ES-I3 (cell line): ENCODE measurements around the gene VAV1.
"Not testable (repeated sequence)": the region's sequence is repeated elsewhere in the genome, so short reads cannot be mapped to it uniquely, and the experiment has no call there.

Experiments
- H3K36me3 ChIP-seq: 2 replicates; pipeline ENCODE4 v1.6.1; 2013; ENCODE audit warnings: mild to moderate bottlenecking, low read length, control low read depth, moderate library complexity; ENCODE audit not compliant: insufficient read depth
- H3K4me1 ChIP-seq: 2 replicates; pipeline ENCODE4 v1.6.1; 2013; ENCODE audit warnings: mild to moderate bottlenecking, control low read depth, low read length; ENCODE audit not compliant: insufficient read depth
- H3K9ac ChIP-seq: 2 replicates; pipeline ENCODE4 v1.6.1; 2013; ENCODE audit warnings: low read depth, mild to moderate bottlenecking, low read length, moderate library complexity
- H3K9me3 ChIP-seq: 2 replicates; pipeline ENCODE4 v1.6.1; 2013; ENCODE audit warnings: mild to moderate bottlenecking, low read length, moderate library complexity; ENCODE audit not compliant: control insufficient read depth, insufficient read depth

Gene VAV1

GRCh38 chr19:6761053-6761676 is 11.3 kb upstream of the VAV1 start:
- Histone ChIP-seq H3K36me3 (peaks cover 20% of the 10 kb centered on the region; the same call in 1 of the 2 replicates), H3K9me3 (no peaks in the 10 kb centered on the region)

GRCh38 chr19:6762253-6762797 is 10.2 kb upstream of the VAV1 start:
- H3K9ac ChIP-seq, H3K9me3 ChIP-seq, H3K4me1 ChIP-seq: not testable (repeated sequence)
- peaks cover 20% of the 10 kb centered on the region; the same call in 1 of the 2 replicates for H3K36me3 ChIP-seq

More at GRCh38 chr19:6761053-6761676, 11.3 kb upstream of the VAV1 start:
- no peak overlapping the region for H3K9ac ChIP-seq
- peaks cover 3% of the 10 kb centered on the region; the same call in 1 of the 2 replicates for H3K4me1 ChIP-seq

- Histone ChIP-seq H3K4me1 (peaks cover 3% of the 10 kb centered on the region; the same call in 1 of the 2 replicates), H3K9ac (peak overlapping the region; percentile 91), H3K9me3 (no peaks in the 10 kb centered on the region), H3K36me3 (peaks cover 11% of the 10 kb centered on the region; the same call in 1 of the 2 replicates)
Observed at GRCh38 chr19:6765738-6766356, 6.7 kb upstream of the VAV1 start.

- Histone ChIP-seq H3K4me1 (peaks cover 3% of the 10 kb centered on the region; the same call in 1 of the 2 replicates), H3K9me3 (no peaks in the 10 kb centered on the region), H3K9ac (peak overlapping the region; percentile 91), H3K36me3 (peaks cover 11% of the 10 kb centered on the region; the same call in 1 of the 2 replicates)
Observed at GRCh38 chr19:6766357-6767080, 6.0 kb upstream of the VAV1 start.

GRCh38 chr19:6767081-6767356 is 5.5 kb upstream of the VAV1 start:
- Histone ChIP-seq H3K9ac (peak overlapping the region; percentile 91), H3K9me3 (no peaks in the 10 kb centered on the region), H3K36me3 (peaks cover 11% of the 10 kb centered on the region; the same call in 1 of the 2 replicates), H3K4me1 (peaks cover 3% of the 10 kb centered on the region; the same call in 1 of the 2 replicates)

GRCh38 chr19:6767357-6768235 is 4.9 kb upstream of the VAV1 start, which contains the start of gene SH2D3A:
TSS of gene SH2D3A (minus strand) at chr19:6767435. CDS start at chr19:6763748, 3,687 bp downstream.
- Histone ChIP-seq H3K36me3 (peaks cover 9% of the 10 kb centered on the region; the same call in 1 of the 2 replicates), H3K9ac (peak within 1 kb of the TSS; percentile 91), H3K4me1 (peaks cover 3% of the 10 kb centered on the region; the same call in 1 of the 2 replicates), H3K9me3 (no peaks in the 10 kb centered on the region)

GRCh38 chr19:6768236-6768785 is 4.2 kb upstream of the VAV1 start:
- no peaks in the 10 kb centered on the region for H3K9me3 ChIP-seq
- H3K36me3 ChIP-seq, result peaks cover 4% of the 10 kb centered on the region; the same call in 1 of the 2 replicates
- peaks cover 7% of the 10 kb centered on the region; the same call in 1 of the 2 replicates for H3K4me1 ChIP-seq
- H3K9ac ChIP-seq, result peak overlapping the region; percentile 91; the same call in 1 of the 2 replicates

- Histone ChIP-seq H3K36me3 (no peaks in the 10 kb centered on the region), H3K4me1 (peaks cover 10% of the 10 kb centered on the region; the same call in 1 of the 2 replicates), H3K9me3 (no peaks in the 10 kb centered on the region), H3K9ac (no peak overlapping the region)
Observed at GRCh38 chr19:6769006-6769619, 3.4 kb upstream of the VAV1 start.

- H3K9me3 ChIP-seq, H3K36me3 ChIP-seq: not testable (repeated sequence)
Observed at GRCh38 chr19:6771648-6772027, 870 bp upstream of the VAV1 start.

GRCh38 chr19:6772866-6773322 is 386 bp downstream of the VAV1 start:
- no peaks in the 10 kb centered on the region for H3K36me3 ChIP-seq
- peaks cover 7% of the 10 kb centered on the region; the same call in 1 of the 2 replicates for H3K4me1 ChIP-seq
- H3K9me3 ChIP-seq, result no peaks in the 10 kb centered on the region
- peak overlapping the region; percentile 42; the same call in 1 of the 2 replicates for H3K9ac ChIP-seq

More at GRCh38 chr19:6771648-6772027, 870 bp upstream of the VAV1 start:
- not testable (repeated sequence) for H3K9ac ChIP-seq, H3K4me1 ChIP-seq

- H3K9ac ChIP-seq, result peak overlapping the region; percentile 42; the same call in 1 of the 2 replicates
Observed at GRCh38 chr19:6773323-6773931, 919 bp downstream of the VAV1 start.

GRCh38 chr19:6774821-6775707 is 2.6 kb downstream of the VAV1 start:
- H3K9ac ChIP-seq, result no peak overlapping the region
- no peaks in the 10 kb centered on the region for H3K36me3 ChIP-seq
- H3K4me1 ChIP-seq, result peaks cover 7% of the 10 kb centered on the region; the same call in 1 of the 2 replicates
- no peaks in the 10 kb centered on the region for H3K9me3 ChIP-seq

More at GRCh38 chr19:6773323-6773931, 919 bp downstream of the VAV1 start:
- peaks cover 7% of the 10 kb centered on the region; the same call in 1 of the 2 replicates for H3K4me1 ChIP-seq
- H3K9me3 ChIP-seq, result no peaks in the 10 kb centered on the region
- no peaks in the 10 kb centered on the region for H3K36me3 ChIP-seq
